H9 (cell line): ENCODE results near the gene E4F1. TPM values are rescaled to one million over a fixed set of nuclear protein-coding genes. Genes with fewer than 3 reads are reported as not detected.

Experiments
- DNase-seq: peaks from one replicate; pipeline ENCODE4 v3.0.0-alpha.2; 2017
- H2AFZ ChIP-seq: one replicate; pipeline ENCODE4 v1.6.1; 2013; ENCODE audit warnings: mild to moderate bottlenecking, low read length, control low read depth, moderate library complexity
- H2AK5ac ChIP-seq: 2 replicates; pipeline ENCODE4 v1.6.1; 2013; ENCODE audit warnings: low read length, control low read depth, mixed read lengths; ENCODE audit not compliant: insufficient read length
- H2BK120ac ChIP-seq: one replicate; pipeline ENCODE4 v1.6.1; 2013; ENCODE audit warnings: low read depth, mild to moderate bottlenecking, low read length, control low read depth, inconsistent platforms; ENCODE audit not compliant: poor library complexity, severe bottlenecking
- H2BK12ac ChIP-seq: 2 replicates; pipeline ENCODE4 v1.6.1; 2013; ENCODE audit warnings: low read length, control low read depth, mixed read lengths, low read depth; ENCODE audit not compliant: insufficient read length
- H2BK15ac ChIP-seq: 2 replicates; pipeline ENCODE4 v1.6.1; 2013; ENCODE audit warnings: low read depth, low read length, control low read depth
- H2BK20ac ChIP-seq: one replicate; pipeline ENCODE4 v1.6.1; 2013; ENCODE audit warnings: low read depth, mild to moderate bottlenecking, low read length, control low read depth, inconsistent platforms; ENCODE audit not compliant: poor library complexity, severe bottlenecking
- H2BK5ac ChIP-seq: 2 replicates; pipeline ENCODE4 v1.6.1; 2013; ENCODE audit warnings: low read length, control low read depth, mixed read lengths; ENCODE audit not compliant: insufficient read length
- H3K14ac ChIP-seq: 2 replicates; pipeline ENCODE4 v1.6.1; 2013; ENCODE audit warnings: low read length, control low read depth; ENCODE audit not compliant: insufficient read depth
- H3K18ac ChIP-seq: 2 replicates; pipeline ENCODE4 v1.6.1; 2013; ENCODE audit warnings: low read depth, mild to moderate bottlenecking, mixed read lengths, low read length, control low read depth; ENCODE audit not compliant: insufficient read length
- H3K23ac ChIP-seq: 2 replicates; pipeline ENCODE4 v1.6.1; 2013; ENCODE audit warnings: low read length, control low read depth, mixed read lengths, low read depth; ENCODE audit not compliant: insufficient read length
- H3K23me2 ChIP-seq: 2 replicates; pipeline ENCODE4 v1.6.1; 2013; ENCODE audit warnings: low read depth, mild to moderate bottlenecking, mixed read lengths, low read length, control low read depth; ENCODE audit not compliant: insufficient read length, poor library complexity, severe bottlenecking
- H3K27ac ChIP-seq: 2 replicates; pipeline ENCODE4 v1.5.1; 2013; ENCODE audit warnings: low read length, control low read depth, mixed read lengths, low read depth; ENCODE audit not compliant: insufficient read length
- H3K27me3 ChIP-seq: 2 replicates; pipeline ENCODE4 v1.6.1; 2013; ENCODE audit warnings: low read length, control low read depth, inconsistent platforms; ENCODE audit not compliant: insufficient read depth
- H3K4ac ChIP-seq: 2 replicates; pipeline ENCODE4 v1.6.1; 2013; ENCODE audit warnings: low read depth, mild to moderate bottlenecking, control low read depth, inconsistent platforms, low read length, moderate library complexity
- H3K4me1 ChIP-seq: 2 replicates; pipeline ENCODE4 v1.6.1; 2013; ENCODE audit warnings: low read length, control low read depth, inconsistent platforms; ENCODE audit not compliant: insufficient read depth
- H3K4me2 ChIP-seq: 2 replicates; pipeline ENCODE4 v1.6.1; 2013; ENCODE audit warnings: low read length, control low read depth, mixed read lengths; ENCODE audit not compliant: insufficient read length, insufficient read depth
- H3K56ac ChIP-seq: 2 replicates; pipeline ENCODE4 v1.6.1; 2013; ENCODE audit warnings: low read depth, mild to moderate bottlenecking, mixed read lengths, low read length, control low read depth; ENCODE audit not compliant: insufficient read length
- H3K79me1 ChIP-seq: 2 replicates; pipeline ENCODE4 v1.6.1; 2013; ENCODE audit warnings: low read depth, mild to moderate bottlenecking, moderate library complexity, low read length, control low read depth, inconsistent platforms; ENCODE audit not compliant: insufficient read depth, poor library complexity, severe bottlenecking
- H3K79me2 ChIP-seq: 2 replicates; pipeline ENCODE4 v1.6.1; 2013; ENCODE audit warnings: low read length, control low read depth, inconsistent platforms; ENCODE audit not compliant: insufficient read depth
- H3K9ac ChIP-seq: 2 replicates; pipeline ENCODE4 v1.6.1; 2013; ENCODE audit warnings: low read length, control low read depth, mixed read lengths; ENCODE audit not compliant: insufficient read length; ENCODE audit errors: extremely low read depth
- H3K9me3 ChIP-seq: one replicate; pipeline ENCODE4 v1.6.1; 2013; ENCODE audit warnings: low read depth, low read length, inconsistent platforms; ENCODE audit not compliant: control insufficient read depth
- H3T11ph ChIP-seq: one replicate; pipeline ENCODE4 v1.6.1; 2013; ENCODE audit warnings: mild to moderate bottlenecking, low read length, control low read depth, inconsistent platforms
- H4K20me1 ChIP-seq: one replicate; pipeline ENCODE4 v1.6.1; 2013; ENCODE audit not compliant: control insufficient read depth, insufficient read length, insufficient read depth
- H4K5ac ChIP-seq: 2 replicates; pipeline ENCODE4 v1.6.1; 2013; ENCODE audit warnings: low read depth, mild to moderate bottlenecking, mixed read lengths, low read length, control low read depth; ENCODE audit not compliant: insufficient read length
- H4K8ac ChIP-seq: replicated peaks from 2 replicates; pipeline ENCODE4 v1.6.1; 2013; ENCODE audit warnings: low read length, control low read depth, mixed read lengths, low read depth; ENCODE audit not compliant: insufficient read length
- H4K91ac ChIP-seq: 2 replicates; pipeline ENCODE4 v1.6.1; 2013; ENCODE audit warnings: low read depth, mild to moderate bottlenecking, moderate library complexity, mixed read lengths, low read length, control low read depth; ENCODE audit not compliant: insufficient read length
- H3K27ac Mint-ChIP-seq, 3 experiments: 2 replicates in 2 of 3; 3 replicates in 1 of 3; pipeline ENCODE4 v1.8.0; 2020 to 2021; ENCODE audit warnings: mixed read lengths in 3 of 3, mild to moderate bottlenecking in 1 of 3, moderate library complexity in 1 of 3
- H3K27me3 Mint-ChIP-seq: 2 replicates; pipeline ENCODE4 v1.8.0; 2021; ENCODE audit warnings: low read depth, mild to moderate bottlenecking, moderate library complexity, mixed read lengths
- H3K36me3 Mint-ChIP-seq, 3 experiments: 2 replicates in 2 of 3; 3 replicates in 1 of 3; pipeline ENCODE4 v1.8.0; 2020 to 2021; ENCODE audit warnings: low read depth in 3 of 3, mixed read lengths in 3 of 3; ENCODE audit not compliant: insufficient read depth in 1 of 3
- H3K4me1 Mint-ChIP-seq, 2 experiments: 2 replicates each; pipeline ENCODE4 v1.8.0; 2020; ENCODE audit warnings: mixed read lengths in 2 of 2
- H3K4me3 Mint-ChIP-seq, 2 experiments: 2 replicates in 1 of 2; 3 replicates in 1 of 2; pipeline ENCODE4 v1.8.0; 2020 to 2021; ENCODE audit warnings: mild to moderate bottlenecking in 2 of 2, mixed read lengths in 2 of 2, moderate library complexity in 1 of 2
- H3K9me3 Mint-ChIP-seq, 2 experiments: 2 replicates in 1 of 2; 3 replicates in 1 of 2; pipeline ENCODE4 v1.8.0; 2020; ENCODE audit warnings: mild to moderate bottlenecking in 2 of 2, mixed read lengths in 2 of 2, moderate library complexity in 1 of 2
- CTCF ChIP-seq: fragments of 200-600 bp; sonication (generic); conservative IDR thresholded peaks from 3 replicates; pipeline ENCODE4 v1.8.0; 2021; ENCODE audit warnings: antibody characterized with exemption, mild to moderate bottlenecking
- WGBS: extraction: QIAGEN DNeasy Blood & Tissue Kit; methylation state at CpG from one replicate; pipeline ENCODE4 v1.1.7; 2013; ENCODE audit warnings: missing lambda C conversion rate, low lambda C conversion rate, mixed read lengths; ENCODE audit not compliant: insufficient read length; ENCODE audit errors: extremely low coverage; 5-methylcytosine and 5-hydroxymethylcytosine counted together
- total RNA-seq: library from RNA; stranded (reverse); gene quantifications from 2 replicates; pipeline ENCODE4 v1.2.1, GENCODE V29; 2021

Gene E4F1
- total RNA-seq, 1 experiment from 2014 or later, result 35.9 TPM

GRCh38 chr16:2186505-2186904 is 36.9 kb upstream of the E4F1 start:
- TF ChIP-seq CTCF, result no peak
- H3K79me2 ChIP-seq, result no peaks in the 10 kb centered on the region
- no peak overlapping the region for H4K91ac ChIP-seq
- no peak overlapping the region for H2BK12ac ChIP-seq
- no peak overlapping the region for H3K9ac ChIP-seq
- H3K4ac ChIP-seq, result no peak overlapping the region
- no peaks in the 10 kb centered on the region for H3K27me3 ChIP-seq
- H2AFZ ChIP-seq, result no peak overlapping the region
- H3K4me2 ChIP-seq, result no peak overlapping the region
- H3K4me3 Mint-ChIP-seq, result no peak overlapping the region
- no peak overlapping the region for H3T11ph ChIP-seq
- H3K9me3 Mint-ChIP-seq, result no peaks in the 10 kb centered on the region
- no peaks in the 10 kb centered on the region; the same call in 1 of the 2 replicates for H3K27me3 Mint-ChIP-seq
- H3K4me1 Mint-ChIP-seq, result peaks cover 3 to 9% of the 10 kb centered on the region in 2 experiments
- no peak overlapping the region for H3K18ac ChIP-seq
- no peak overlapping the region for H3K56ac ChIP-seq
- peaks cover 0 to 9% (median 4%) of the 10 kb centered on the region in 3 experiments; a peak in 3 of 7 replicates for H3K36me3 Mint-ChIP-seq
- H3K23ac ChIP-seq, result no peak overlapping the region
- no peak for DNase-seq
- no peak overlapping the region for H2BK20ac ChIP-seq
- no peaks in the 10 kb centered on the region for H3K23me2 ChIP-seq
- H4K5ac ChIP-seq, result no peak overlapping the region
- H3K27ac Mint-ChIP-seq, result no peak overlapping the region
- no peak overlapping the region for H3K14ac ChIP-seq
- no peaks in the 10 kb centered on the region for H3K4me1 ChIP-seq
- H3K27ac ChIP-seq, result no peak overlapping the region
- H2BK120ac ChIP-seq, result no peak overlapping the region
- H3K79me1 ChIP-seq, result no peaks in the 10 kb centered on the region
- WGBS, result no CpG with 5 or more reads among the region's 20 CpGs
- no peak overlapping the region for H4K8ac ChIP-seq
- H2AK5ac ChIP-seq, result no peak overlapping the region
- H3K9me3 ChIP-seq, result no peaks in the 10 kb centered on the region
- peaks cover 3% of the 10 kb centered on the region for H4K20me1 ChIP-seq
- H2BK5ac ChIP-seq, result no peak overlapping the region
- H2BK15ac ChIP-seq, result no peak overlapping the region
